ENCODE data around the gene SLC5A4. TPM values are rescaled to one million over a fixed set of nuclear protein-coding genes. Genes with fewer than 3 reads are reported as not detected.
"Not testable (repeated sequence)": the region's sequence is repeated elsewhere in the genome, so short reads cannot be mapped to it uniquely, and the experiment has no call there.

Gene SLC5A4
- total RNA-seq, 1 donor from 2014 or later: not detected

DNA sequence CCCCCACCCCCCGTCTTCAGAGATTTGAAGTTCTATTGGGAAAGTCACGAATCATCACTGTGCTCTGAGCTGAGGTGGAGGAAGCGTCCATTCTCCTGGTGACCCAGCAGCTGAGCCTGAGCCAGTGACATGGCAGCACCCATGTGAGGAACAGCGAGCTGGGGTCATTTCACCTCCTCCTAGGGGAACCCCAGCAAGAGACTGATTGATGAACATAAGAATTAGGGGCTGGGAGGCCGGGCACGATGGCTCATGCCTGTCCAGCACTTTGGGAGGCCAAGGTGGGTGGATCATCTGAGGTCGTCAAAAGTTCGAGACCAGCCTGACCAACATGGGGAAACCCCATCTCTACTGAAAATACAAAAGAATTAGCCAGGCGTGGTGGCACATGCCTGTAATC, 61.8 kb downstream of the SLC5A4 start:
- H3K4me1 Mint-ChIP-seq; POLR2A ChIA-PET; ATAC-seq (ENCODE audit: low read depth); DNase-seq; H3K36me3 Mint-ChIP-seq (ENCODE audit: low read depth); intact Hi-C loops (cut with micrococcal nuclease); H3K27ac Mint-ChIP-seq; H3K4me3 Mint-ChIP-seq; H3K9me3 Mint-ChIP-seq; CTCF ChIA-PET: not testable (repeated sequence)
- H3K27me3 Mint-ChIP-seq: peaks cover 26% of the 10 kb centered on the region

DNA sequence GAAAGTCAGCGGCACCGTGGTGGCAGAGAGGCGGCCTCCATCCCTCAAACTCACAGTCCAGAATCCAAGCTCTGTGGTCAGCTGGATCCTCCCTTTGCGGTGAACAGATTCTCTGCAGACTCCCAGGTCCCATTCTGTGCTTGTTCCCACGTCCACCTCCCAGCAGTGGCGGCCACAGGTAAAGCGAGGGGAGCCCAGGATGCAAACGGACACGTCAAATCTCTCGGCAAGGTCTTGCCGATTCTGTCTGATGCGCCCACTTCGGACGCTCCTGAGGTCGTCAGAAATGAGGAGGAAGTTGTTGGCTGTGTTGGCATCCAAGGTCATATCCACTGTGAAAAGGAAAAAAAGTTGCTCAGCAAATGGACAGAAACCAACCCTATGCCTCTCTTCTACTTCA, 64.1 kb downstream of the SLC5A4 start:
- CTCF ChIA-PET; POLR2A ChIA-PET; intact Hi-C loops (cut with micrococcal nuclease); H3K36me3 Mint-ChIP-seq (ENCODE audit: low read depth); H3K9me3 Mint-ChIP-seq; H3K4me1 Mint-ChIP-seq; DNase-seq; H3K27ac Mint-ChIP-seq; H3K4me3 Mint-ChIP-seq; ATAC-seq (ENCODE audit: low read depth): not testable (repeated sequence)
- H3K27me3 Mint-ChIP-seq: peaks cover 24% of the 10 kb centered on the region

- ATAC-seq (ENCODE audit: low read depth): no peak
- ChIA-PET POLR2A (no interaction called here), CTCF (no interaction called here)
- TF ChIP-seq CTCF (IDR thresholded peaks at IDR 0.05): no peak
- Mint-ChIP-seq H3K4me1 (no peaks in the 10 kb centered on the region), H3K27me3 (peaks cover 24% of the 10 kb centered on the region), H3K36me3 (ENCODE audit: low read depth) (no peaks in the 10 kb centered on the region), H3K9me3 (no peaks in the 10 kb centered on the region), H3K27ac (no peak overlapping the region), H3K4me3 (no peak overlapping the region)
- intact Hi-C loops (cut with micrococcal nuclease): no loop called here
- DNase-seq: no peak
Observed at GRCh38 chr22:32185821-32186220, 69.3 kb downstream of the SLC5A4 start.

GRCh38 chr22:32183625-32184024, 71.5 kb downstream of the SLC5A4 start:
- no peak for DNase-seq
- CTCF ChIA-PET: no interaction called here

GRCh38 chr22:32181043-32181442, 74.1 kb downstream of the SLC5A4 start:
- no peaks in the 10 kb centered on the region for H3K36me3 Mint-ChIP-seq (ENCODE audit: low read depth)
- H3K27me3 Mint-ChIP-seq: peaks cover 28% of the 10 kb centered on the region
- H3K27ac Mint-ChIP-seq: no peak overlapping the region
- no peaks in the 10 kb centered on the region for H3K4me1 Mint-ChIP-seq
- CTCF ChIA-PET: no interaction called here
- TF ChIP-seq CTCF (IDR thresholded peaks at IDR 0.05): no peak
- no peak for ATAC-seq (ENCODE audit: low read depth)
- DNase-seq: no peak
- no peak overlapping the region for H3K4me3 Mint-ChIP-seq
- H3K9me3 Mint-ChIP-seq: no peaks in the 10 kb centered on the region
- POLR2A ChIA-PET: no interaction called here
- intact Hi-C loops (cut with micrococcal nuclease): no loop called here

More at GRCh38 chr22:32183625-32184024, 71.5 kb downstream of the SLC5A4 start:
- TF ChIP-seq CTCF (IDR thresholded peaks at IDR 0.05): no peak
- no peaks in the 10 kb centered on the region for H3K4me1 Mint-ChIP-seq
- no peak for ATAC-seq (ENCODE audit: low read depth)
- peaks cover 21% of the 10 kb centered on the region for H3K27me3 Mint-ChIP-seq
- intact Hi-C loops (cut with micrococcal nuclease): no loop called here
- H3K9me3 Mint-ChIP-seq: no peaks in the 10 kb centered on the region
- H3K4me3 Mint-ChIP-seq: no peak overlapping the region
- no peaks in the 10 kb centered on the region for H3K36me3 Mint-ChIP-seq (ENCODE audit: low read depth)
- H3K27ac Mint-ChIP-seq: no peak overlapping the region
- POLR2A ChIA-PET: no interaction called here

GRCh38 chr22:32177221-32177765, 77.9 kb downstream of the SLC5A4 start:
- Mint-ChIP-seq H3K9me3 (no peaks in the 10 kb centered on the region), H3K27me3 (peaks cover 34% of the 10 kb centered on the region), H3K4me3 (no peak overlapping the region), H3K27ac (no peak overlapping the region), H3K36me3 (ENCODE audit: low read depth) (no peaks in the 10 kb centered on the region), H3K4me1 (no peaks in the 10 kb centered on the region)
- DNase-seq (no peak), ATAC-seq (ENCODE audit: low read depth) (no peak)
- POLR2A ChIA-PET: no interaction called here
- CTCF ChIA-PET: no interaction called here
- intact Hi-C loops (cut with micrococcal nuclease): no loop called here
- no peak for TF ChIP-seq CTCF (IDR thresholded peaks at IDR 0.05)

All from activated B cell treated with CpG ODN at 0.5 μM for 24 hours (primary cell).